ENCODE results near the gene COG2.

Gene COG2

DNA sequence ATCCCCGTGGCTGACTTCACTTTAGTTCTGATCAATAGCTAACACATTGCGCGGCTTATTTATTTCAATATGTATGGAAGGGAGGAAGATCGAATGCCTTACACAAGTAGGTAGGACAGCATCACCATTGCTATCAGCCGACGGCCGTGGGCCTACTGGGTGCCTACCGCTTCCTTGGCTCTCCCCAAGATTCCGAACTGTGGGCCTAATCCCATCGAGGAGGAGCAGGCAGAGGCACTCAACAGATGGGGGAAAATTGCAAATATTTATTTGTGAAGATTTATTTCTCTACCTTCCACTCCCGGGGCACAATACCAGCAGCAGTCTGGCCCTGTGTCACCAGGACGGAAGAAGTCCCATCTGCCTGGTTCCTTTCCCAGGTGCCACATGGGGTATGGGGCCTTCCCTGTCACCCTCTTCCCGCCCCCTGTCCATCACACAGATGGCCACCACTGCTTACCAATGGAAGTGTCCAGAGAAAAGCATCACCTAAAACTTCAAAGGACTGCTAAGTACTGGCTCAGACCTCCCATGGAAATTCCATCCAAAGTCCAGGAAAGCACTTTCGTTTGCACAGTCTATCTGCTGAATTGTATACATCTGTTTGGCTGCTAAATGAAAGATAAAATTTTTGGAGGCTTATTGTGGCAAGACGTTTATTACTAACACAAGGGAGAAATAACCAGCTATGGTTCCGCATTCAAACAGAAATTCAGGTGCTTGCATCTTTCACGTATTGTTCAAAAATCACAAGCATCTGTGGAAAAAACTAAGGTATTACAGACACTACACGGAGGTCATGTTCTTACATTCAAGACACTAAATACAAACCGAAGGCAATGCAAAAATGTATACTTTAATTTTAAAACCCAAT lies 59.9 kb downstream of the COG2 start:
- no peak for DNase-seq (ENCODE audit: low spot score)

DNA sequence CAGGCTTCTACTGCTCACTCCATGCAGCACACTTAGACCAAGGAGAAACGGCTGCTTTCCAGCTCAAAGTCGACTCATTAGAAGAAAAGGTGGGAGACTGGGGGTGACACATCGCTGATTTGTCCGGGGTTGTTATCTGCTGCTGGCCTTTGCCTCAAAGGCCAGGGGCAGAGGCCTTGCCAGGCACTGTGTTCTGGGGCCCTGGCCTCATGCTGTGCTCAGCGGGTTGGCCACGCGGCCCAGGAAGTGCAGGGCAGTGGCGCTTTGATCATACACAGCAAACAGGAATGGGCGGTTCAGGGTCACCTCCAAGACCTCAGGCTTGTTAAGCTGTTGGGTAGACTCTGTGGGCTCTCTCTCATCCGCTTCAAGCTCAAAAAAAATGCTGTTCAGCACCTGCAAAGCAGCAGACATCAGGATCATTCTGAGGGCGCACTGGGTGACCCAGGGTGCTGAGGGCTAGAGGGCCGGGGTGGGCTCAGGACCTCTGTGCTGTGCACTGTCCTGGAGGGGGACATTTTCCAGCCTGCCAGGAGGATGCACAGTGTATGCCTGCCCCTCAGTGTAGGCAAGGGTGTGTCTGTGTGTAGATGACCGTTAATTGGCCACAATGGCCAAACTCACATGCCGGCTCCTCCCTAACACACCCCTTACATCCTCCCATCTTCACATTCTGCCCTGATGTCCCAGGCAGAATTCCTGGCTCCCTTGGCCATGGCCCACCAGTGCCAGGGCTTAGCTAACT lies 60.8 kb downstream of the COG2 start:
- DNase-seq (ENCODE audit: low spot score): peak; percentile 48

GRCh38 chr1:230703679-230704385 lies 61.6 kb downstream of the COG2 start:
- no peak for DNase-seq (ENCODE audit: low spot score)

GRCh38 chr1:230704830-230705229 lies 62.5 kb downstream of the COG2 start:
- no peak for DNase-seq (ENCODE audit: low spot score)

DNA sequence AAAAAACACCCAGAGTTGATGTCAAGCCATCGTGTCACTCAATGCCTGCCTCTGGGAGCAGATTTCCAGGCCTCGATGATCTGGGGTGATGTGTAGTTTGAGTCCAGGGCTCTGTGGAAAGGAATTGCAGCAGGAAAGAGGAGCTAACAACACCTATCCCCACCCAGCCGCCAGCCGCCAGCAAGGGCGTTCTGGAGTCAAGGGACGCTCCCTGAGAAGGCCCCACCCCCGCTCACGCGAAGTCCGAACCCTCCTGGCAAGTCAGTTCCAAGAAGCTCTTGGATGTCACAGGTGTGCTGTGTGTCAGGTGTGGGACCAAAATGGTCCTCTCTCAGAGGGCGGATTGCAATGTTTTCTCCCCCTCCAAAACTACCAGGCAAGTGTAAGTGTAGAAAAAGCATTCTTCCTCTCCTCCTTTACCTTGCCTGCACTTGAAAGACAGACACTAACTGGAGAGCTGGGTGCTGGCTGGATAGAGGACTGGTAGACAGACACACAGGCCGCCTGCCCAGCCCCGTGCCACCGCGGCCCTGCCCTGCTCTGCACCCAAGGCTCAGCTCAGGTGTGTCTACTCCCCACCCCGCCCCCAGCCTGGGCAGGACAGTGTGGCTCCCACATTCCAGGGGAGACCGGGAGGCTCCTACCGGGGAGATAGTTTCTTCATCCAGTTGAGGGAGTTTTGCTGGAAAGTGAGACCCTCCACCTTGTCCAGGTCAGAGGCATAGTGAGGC lies 63.2 kb downstream of the COG2 start:
- DNase-seq (ENCODE audit: low spot score): no peak

GRCh38 chr1:230706020-230706699 lies 63.9 kb downstream of the COG2 start:
- no peak for DNase-seq (ENCODE audit: low spot score)

DNA sequence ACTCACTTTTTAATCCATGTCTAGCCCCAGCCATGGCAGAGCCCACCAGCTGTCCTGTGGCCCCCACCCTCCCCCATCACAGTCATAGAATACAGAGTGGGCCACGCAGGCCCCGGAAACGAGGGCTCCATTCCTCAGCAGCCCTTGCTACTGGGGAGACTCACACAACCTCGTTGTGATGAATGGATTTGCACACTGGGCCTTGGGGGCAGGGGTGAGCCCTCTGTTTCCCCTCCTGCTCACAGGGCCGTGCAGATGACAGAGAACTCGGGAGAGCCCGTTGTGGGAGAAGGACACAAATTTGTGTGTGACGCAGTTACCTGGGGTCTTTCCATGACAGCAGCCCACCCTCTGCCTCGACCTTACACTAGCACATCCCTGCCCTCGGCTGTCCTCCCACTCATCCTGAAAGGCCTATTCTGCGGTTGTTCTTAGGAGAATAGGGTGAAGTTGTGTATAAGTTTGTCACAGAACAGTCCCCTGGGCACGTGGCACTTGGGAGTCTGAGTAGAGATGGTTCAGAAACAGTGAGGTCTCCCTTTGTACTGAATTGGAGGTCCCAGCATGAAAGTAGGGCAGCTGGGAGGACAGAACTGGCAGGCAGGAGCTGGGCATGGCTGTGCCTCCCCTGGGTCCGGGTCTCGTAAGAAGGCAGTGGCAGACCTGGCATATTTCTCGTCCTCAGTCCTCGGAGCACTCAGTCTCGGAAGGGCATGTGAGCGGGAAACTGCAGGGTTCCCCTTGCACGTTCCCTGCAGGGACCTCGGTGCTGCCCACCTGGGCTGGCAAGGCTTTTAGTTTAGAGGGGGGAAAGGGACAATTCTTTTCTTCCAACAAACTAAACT lies 64.8 kb downstream of the COG2 start:
- DNase-seq (ENCODE audit: low spot score): no peak

GRCh38 chr1:230707732-230708630 lies 65.7 kb downstream of the COG2 start:
- no peak for DNase-seq (ENCODE audit: low spot score)

- no peak for DNase-seq (ENCODE audit: low spot score)
These were observed 66.6 kb downstream of the COG2 start for GRCh38 chr1:230708631-230709580.

DNA sequence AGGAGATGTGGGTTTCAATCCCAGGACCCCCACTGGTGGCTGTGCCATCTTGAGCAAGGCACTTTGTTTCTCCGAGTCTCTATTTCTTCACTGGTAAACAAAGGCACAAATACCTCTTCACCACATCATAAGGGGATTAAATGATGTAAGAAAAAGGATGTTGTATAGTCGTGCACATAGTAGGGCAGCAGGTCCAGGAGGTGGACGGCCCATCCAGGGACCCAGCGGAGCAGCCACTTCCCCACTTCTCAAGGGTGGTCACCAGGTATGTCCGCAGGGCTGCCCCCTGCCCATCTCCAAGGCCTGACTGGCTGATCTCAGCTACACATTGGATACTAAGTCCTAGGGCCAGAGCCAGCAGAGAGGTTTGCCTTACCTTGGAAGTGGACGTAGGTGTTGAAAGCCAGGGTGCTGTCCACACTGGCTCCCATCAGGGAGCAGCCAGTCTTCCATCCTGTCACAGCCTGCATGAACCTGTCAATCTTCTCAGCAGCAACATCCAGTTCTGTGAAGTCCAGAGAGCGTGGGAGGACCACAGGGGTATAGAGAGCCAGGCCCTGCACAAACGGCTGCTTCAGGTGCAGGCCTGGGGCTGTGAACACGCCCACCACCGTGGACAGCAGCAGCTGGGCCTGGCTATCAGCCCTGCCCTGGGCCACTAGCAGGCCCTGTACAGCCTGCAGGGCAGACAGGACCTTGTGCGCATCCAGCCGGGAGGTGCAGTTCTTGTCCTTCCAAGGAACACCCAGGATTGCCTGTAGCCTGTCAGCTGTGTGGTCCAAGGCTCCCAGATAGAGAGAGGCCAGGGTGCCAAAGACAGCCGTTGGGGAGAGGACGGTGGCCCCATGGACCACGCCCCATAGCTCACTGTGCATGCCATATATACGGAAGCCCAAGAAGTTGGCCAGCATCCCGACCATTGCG lies 67.6 kb downstream of the COG2 start:
- DNase-seq (ENCODE audit: low spot score): no peak

- no peak for DNase-seq (ENCODE audit: low spot score)
These were observed 68.2 kb downstream of the COG2 start for GRCh38 chr1:230710543-230710904.

DNA sequence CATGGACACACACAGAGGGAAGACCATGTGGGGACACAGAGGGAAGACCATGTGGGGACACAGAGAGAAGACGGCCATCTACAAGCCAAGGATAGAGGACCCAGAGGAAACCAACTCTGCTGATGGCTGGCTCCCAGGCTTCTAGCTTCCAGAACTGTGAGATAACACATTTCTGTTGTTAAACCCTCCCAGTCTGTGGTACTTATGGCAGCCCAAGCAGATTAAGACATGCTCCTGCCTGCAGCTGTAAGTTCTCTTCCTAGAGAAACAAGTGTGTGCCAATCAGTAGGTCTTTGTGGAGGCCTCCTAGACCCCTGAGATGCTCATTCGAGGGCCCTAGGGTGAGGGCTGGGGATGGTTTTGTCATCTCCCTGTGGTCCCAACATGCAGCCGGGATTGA lies 69.0 kb downstream of the COG2 start:
- DNase-seq (ENCODE audit: low spot score): no peak

DNA sequence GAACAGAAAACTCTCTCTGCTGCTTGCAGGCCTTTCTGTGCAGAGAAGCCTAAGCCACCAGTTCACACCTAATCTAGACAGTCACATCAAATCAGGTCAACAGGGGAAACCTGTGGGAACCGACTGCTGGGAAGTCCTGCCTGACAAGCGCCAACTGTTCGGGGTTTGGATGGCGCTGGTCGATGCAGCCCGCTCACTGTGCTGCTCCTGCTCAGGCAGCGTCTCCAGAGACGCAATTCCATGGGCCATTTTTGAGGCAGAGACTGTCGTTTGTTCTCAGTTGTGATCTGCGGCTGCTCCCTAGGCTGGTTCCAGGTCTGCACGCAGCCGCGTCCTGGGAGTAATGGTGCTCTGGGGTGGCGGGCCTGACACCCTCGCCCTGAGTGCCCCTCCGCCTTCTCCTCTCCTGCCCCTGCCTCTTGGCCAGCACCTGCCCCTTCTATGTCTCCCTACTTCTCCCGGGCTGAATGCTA lies 70.2 kb downstream of the COG2 start:
- DNase-seq (ENCODE audit: low spot score): no peak

GRCh38 chr1:230713138-230713537 lies 70.9 kb downstream of the COG2 start:
- no peak for DNase-seq (ENCODE audit: low spot score)

DNA sequence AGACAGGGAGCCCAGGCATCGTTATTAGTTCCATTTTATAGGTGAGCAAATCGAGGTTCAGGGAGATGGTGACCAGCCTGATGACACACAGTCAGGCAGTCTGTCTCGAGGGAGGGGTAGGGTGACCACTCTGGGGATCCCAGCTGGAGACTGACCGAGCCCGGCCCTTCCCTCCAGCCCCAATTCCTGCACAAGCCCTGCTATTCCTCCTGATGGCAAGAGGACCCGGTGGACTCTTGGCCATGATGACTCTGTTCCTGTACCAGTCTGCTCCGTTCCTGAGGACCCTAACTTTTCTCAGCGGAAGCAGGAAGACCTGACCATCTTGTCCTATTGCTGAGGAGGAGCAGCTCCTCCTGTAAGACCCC lies 71.2 kb downstream of the COG2 start:
- DNase-seq (ENCODE audit: low spot score): no peak

DNA sequence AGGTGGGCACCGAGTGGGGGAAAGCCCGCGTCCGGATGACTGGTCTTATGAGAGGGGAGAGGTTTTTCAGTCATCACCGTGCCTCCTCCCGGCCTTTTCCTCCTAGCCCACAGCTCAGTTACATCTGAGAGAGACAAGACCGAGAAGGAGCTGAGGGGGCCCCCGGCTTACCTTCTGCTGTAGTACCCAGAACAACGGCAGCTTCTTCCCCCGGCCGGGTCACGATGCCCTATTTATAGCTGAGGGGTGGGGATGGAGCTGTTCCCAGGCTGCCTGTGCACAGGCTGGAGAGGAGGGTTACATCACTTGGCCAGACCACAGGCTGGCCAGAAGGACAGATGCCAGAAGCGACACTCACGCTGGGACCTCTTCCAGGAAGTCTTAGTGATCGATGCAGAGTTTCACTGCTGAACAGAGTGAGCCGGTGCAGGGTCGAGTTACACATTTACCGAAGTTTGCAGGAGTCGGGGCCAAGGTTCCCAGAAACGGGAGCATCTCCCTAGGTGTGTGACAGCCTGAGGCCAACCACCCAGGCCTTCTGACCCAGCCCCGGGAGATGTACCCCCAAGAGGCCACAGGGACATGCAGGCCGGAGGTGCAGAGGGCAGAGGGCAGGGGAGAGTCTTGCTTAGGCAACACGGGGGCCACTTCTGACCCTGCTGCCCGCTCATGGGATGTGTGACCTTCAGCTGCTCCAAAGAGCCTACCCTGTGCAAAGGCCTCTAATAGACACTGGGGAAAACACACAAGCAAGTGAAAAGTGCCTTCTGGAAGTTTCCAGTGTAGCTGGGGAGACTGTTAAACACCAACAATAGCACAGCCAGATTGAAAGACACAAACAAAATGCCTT lies 71.9 kb downstream of the COG2 start, which contains the start of gene AGT:
AGT (minus strand) TSS at position 208 of the 850 bp plus-strand sequence. CDS start 3,299 bp downstream, outside the sequence.
- DNase-seq (ENCODE audit: low spot score): no peak

Measured in iPS-NIHi11 (cell line).